AG10803 (cell line): ENCODE results near the gene FRAS1.

Source experiments
- DNase-seq: peaks from one replicate; pipeline ENCODE4 v3.0.0; 2010; ENCODE audit warnings: low read depth
- H3K4me3 ChIP-seq: 2 replicates; pipeline ENCODE4 v1.5.1; 2011; ENCODE audit warnings: mild to moderate bottlenecking, low read length, control low read depth
- CTCF ChIP-seq: conservative IDR thresholded peaks from 2 replicates; pipeline ENCODE4 v1.5.1; 2011; ENCODE audit warnings: mild to moderate bottlenecking, low read length, control low read depth, inconsistent platforms

FRAS1 gene

GRCh38 chr4:78468272-78468671 is 411.1 kb downstream of the FRAS1 start:
- no peak for TF ChIP-seq CTCF
- DNase-seq: no peak
- H3K4me3 ChIP-seq: no peak overlapping the region

- no peak overlapping the region for H3K4me3 ChIP-seq
- no peak for DNase-seq
- no peak for TF ChIP-seq CTCF
Observed at GRCh38 chr4:78476108-78476704, 419.1 kb downstream of the FRAS1 start.

GRCh38 chr4:78477276-78477675 is 420.2 kb downstream of the FRAS1 start:
- H3K4me3 ChIP-seq: no peak overlapping the region
- no peak for TF ChIP-seq CTCF
- DNase-seq: peak; percentile 43

GRCh38 chr4:78478523-78478922 is 421.4 kb downstream of the FRAS1 start:
- no peak for DNase-seq
- TF ChIP-seq CTCF: no peak
- no peak overlapping the region for H3K4me3 ChIP-seq

GRCh38 chr4:78480286-78480685 is 423.2 kb downstream of the FRAS1 start:
- no peak overlapping the region for H3K4me3 ChIP-seq
- peak; percentile 68 for DNase-seq
- no peak for TF ChIP-seq CTCF

GRCh38 chr4:78481180-78481579 is 424.1 kb downstream of the FRAS1 start:
- no peak overlapping the region for H3K4me3 ChIP-seq
- DNase-seq: peak; percentile 98
- TF ChIP-seq CTCF: no peak

GRCh38 chr4:78482281-78482680 is 425.2 kb downstream of the FRAS1 start:
- no peak for TF ChIP-seq CTCF
- H3K4me3 ChIP-seq: no peak overlapping the region
- peak; percentile 11 for DNase-seq
